Progenitor cell of endocrine pancreas (in vitro differentiated cells): Measurements from ENCODE around the gene POLR2F. TPM values are rescaled to one million over a fixed set of nuclear protein-coding genes. Genes with fewer than 3 reads are reported as not detected.

Source experiments
- DNase-seq: peaks from one replicate; pipeline ENCODE4 v3.0.0; 2021; ENCODE audit warnings: low spot score; ENCODE audit not compliant: unreplicated experiment
- H3K27ac Mint-ChIP-seq: 2 replicates; pipeline ENCODE4 v1.8.0; 2021; ENCODE audit warnings: mild to moderate bottlenecking, moderate library complexity, mixed read lengths
- H3K27me3 Mint-ChIP-seq: 2 replicates; pipeline ENCODE4 v1.8.0; 2021; ENCODE audit warnings: mixed read lengths
- H3K36me3 Mint-ChIP-seq: 2 replicates; pipeline ENCODE4 v1.8.0; 2022; ENCODE audit warnings: mixed read lengths; ENCODE audit not compliant: insufficient read depth
- H3K4me1 Mint-ChIP-seq: 2 replicates; pipeline ENCODE4 v1.8.0; 2021; ENCODE audit warnings: low read depth, mixed read lengths
- H3K4me3 Mint-ChIP-seq: 2 replicates; pipeline ENCODE4 v1.8.0; 2021; ENCODE audit warnings: low read depth, mild to moderate bottlenecking, moderate library complexity, mixed read lengths
- H3K9me3 Mint-ChIP-seq: 2 replicates; pipeline ENCODE4 v1.8.0; 2021; ENCODE audit warnings: low read depth, mixed read lengths
- total RNA-seq: library from RNA; stranded (reverse); gene quantifications from 2 replicates; pipeline ENCODE4 v1.2.1, GENCODE V29; 2021
- TF ChIP-seq, protein P1 (sequence below): fragments of 200-600 bp; sonication (generic); IDR thresholded peaks from one replicate; pipeline ENCODE4 v1.5.0; 2021; ENCODE audit warnings: antibody characterized with exemption, mild to moderate bottlenecking; ENCODE audit not compliant: unreplicated experiment

POLR2F gene
- total RNA-seq, 1 donor from 2014 or later = 83.1 TPM

DNA sequence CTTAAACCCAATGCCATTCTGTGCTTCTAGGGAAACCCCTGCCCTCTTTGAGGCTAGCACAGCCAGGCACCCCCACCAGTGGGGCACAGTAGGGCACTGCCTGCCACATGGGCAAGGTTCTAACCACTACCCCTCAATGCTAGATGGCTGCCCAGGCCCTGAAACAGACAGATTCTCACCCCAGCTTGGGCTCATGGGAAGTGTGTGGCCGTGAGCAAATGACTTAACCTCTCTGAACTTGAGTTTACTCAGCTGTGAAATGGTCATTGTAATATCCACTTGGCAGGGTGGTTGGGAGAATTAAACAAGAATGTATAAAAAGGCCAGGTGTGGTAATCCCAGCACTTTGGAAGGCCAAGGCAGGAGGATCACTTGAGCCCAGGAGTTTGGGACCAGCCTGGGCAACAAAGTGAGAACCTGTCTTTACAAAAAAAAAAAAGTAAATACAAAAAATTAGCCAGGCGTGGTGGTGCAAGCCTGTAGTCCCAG is 22.5 kb upstream of the POLR2F start:
- Mint-ChIP-seq H3K36me3 (peaks cover 10% of the 10 kb centered on the region), H3K9me3 (no peaks in the 10 kb centered on the region), H3K27ac (no peak overlapping the region), H3K4me3 (no peak overlapping the region), H3K4me1 (no peaks in the 10 kb centered on the region), H3K27me3 (no peaks in the 10 kb centered on the region)
- no peak for DNase-seq
- TF ChIP-seq, protein P1, sequence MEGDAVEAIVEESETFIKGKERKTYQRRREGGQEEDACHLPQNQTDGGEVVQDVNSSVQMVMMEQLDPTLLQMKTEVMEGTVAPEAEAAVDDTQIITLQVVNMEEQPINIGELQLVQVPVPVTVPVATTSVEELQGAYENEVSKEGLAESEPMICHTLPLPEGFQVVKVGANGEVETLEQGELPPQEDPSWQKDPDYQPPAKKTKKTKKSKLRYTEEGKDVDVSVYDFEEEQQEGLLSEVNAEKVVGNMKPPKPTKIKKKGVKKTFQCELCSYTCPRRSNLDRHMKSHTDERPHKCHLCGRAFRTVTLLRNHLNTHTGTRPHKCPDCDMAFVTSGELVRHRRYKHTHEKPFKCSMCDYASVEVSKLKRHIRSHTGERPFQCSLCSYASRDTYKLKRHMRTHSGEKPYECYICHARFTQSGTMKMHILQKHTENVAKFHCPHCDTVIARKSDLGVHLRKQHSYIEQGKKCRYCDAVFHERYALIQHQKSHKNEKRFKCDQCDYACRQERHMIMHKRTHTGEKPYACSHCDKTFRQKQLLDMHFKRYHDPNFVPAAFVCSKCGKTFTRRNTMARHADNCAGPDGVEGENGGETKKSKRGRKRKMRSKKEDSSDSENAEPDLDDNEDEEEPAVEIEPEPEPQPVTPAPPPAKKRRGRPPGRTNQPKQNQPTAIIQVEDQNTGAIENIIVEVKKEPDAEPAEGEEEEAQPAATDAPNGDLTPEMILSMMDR = no peak

DNA sequence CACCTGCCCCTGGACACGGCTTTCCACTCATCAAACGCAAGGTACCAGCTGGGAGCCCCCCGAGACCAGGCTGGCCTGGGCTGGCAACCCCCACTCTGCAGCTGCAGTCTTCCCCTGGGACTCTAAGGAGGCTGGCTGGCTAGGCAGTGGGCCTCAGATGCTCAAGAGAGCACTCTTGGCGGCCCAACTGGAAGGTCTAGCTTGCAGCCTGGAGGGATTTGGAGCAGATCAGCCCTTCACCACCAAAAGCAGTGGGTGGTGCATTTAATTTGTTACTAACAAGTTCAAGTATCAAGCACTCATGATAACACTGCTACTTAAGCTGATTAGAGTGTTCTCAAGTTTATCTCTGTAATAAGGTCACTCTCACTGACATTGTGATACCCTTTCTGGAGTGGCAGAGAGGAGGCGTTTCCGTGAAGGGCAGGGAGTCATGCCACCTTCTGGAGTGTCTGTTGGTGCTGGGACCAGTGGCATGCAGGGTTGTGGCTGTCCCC is 21.6 kb upstream of the POLR2F start:
- TF ChIP-seq, protein P1 = no peak
- DNase-seq = no peak
- no peaks in the 10 kb centered on the region for H3K27me3 Mint-ChIP-seq
- H3K9me3 Mint-ChIP-seq = no peaks in the 10 kb centered on the region
- no peak overlapping the region for H3K4me3 Mint-ChIP-seq
- H3K27ac Mint-ChIP-seq = no peak overlapping the region
- peaks cover 13% of the 10 kb centered on the region for H3K36me3 Mint-ChIP-seq
- no peaks in the 10 kb centered on the region for H3K4me1 Mint-ChIP-seq

GRCh38 chr22:37932401-37932800 is 21.1 kb upstream of the POLR2F start:
- H3K4me1 Mint-ChIP-seq = no peaks in the 10 kb centered on the region
- no peak for DNase-seq
- no peak overlapping the region for H3K4me3 Mint-ChIP-seq
- peaks cover 13% of the 10 kb centered on the region for H3K36me3 Mint-ChIP-seq
- H3K27ac Mint-ChIP-seq = no peak overlapping the region
- TF ChIP-seq, protein P1 = no peak
- H3K9me3 Mint-ChIP-seq = no peaks in the 10 kb centered on the region
- H3K27me3 Mint-ChIP-seq = no peaks in the 10 kb centered on the region

GRCh38 chr22:37932821-37933578 is 20.5 kb upstream of the POLR2F start:
- Mint-ChIP-seq H3K4me1 (no peaks in the 10 kb centered on the region), H3K36me3 (peaks cover 18% of the 10 kb centered on the region), H3K27ac (peak overlapping the region; percentile 52), H3K4me3 (no peak overlapping the region), H3K9me3 (no peaks in the 10 kb centered on the region), H3K27me3 (no peaks in the 10 kb centered on the region)
- no peak for DNase-seq
- TF ChIP-seq, protein P1 = no peak

- no peak overlapping the region for H3K4me3 Mint-ChIP-seq
- peak overlapping the region; percentile 45 for H3K27ac Mint-ChIP-seq
- TF ChIP-seq, protein P1 = peak; percentile 91
- peaks cover 13% of the 10 kb centered on the region for H3K36me3 Mint-ChIP-seq
- peak; percentile 83 for DNase-seq
- no peaks in the 10 kb centered on the region for H3K9me3 Mint-ChIP-seq
- no peaks in the 10 kb centered on the region for H3K27me3 Mint-ChIP-seq
- no peaks in the 10 kb centered on the region for H3K4me1 Mint-ChIP-seq
These were observed 19.7 kb upstream of the POLR2F start for GRCh38 chr22:37933711-37934376.
